ENCODE measurements around the gene SNRNP40. TPM values are rescaled to one million over a fixed set of nuclear protein-coding genes. Genes with fewer than 3 reads are reported as not detected.

The SNRNP40 gene
- total RNA-seq, 4 donors from 2014 or later = 20.2 to 154 (median 32.3) TPM

- DNase-seq = no peak
- Histone ChIP-seq H3K9me3 (no peaks in the 10 kb centered on the region), H3K4me3 (no peak overlapping the region), H3K27me3 (no peaks in the 10 kb centered on the region), H3K4me1 (peaks cover 0 to 8% (median 4%) of the 10 kb centered on the region in 4 donors), H3K36me3 (no peaks in the 10 kb centered on the region), H3K27ac (no peak overlapping the region)
- intact Hi-C loops (cut with DNase I; ENCODE audit: low total_unique reads) = no loop called here
- in situ Hi-C loops (cut with MboI; ENCODE audit: low pct_ligation_motif_present in 1 of 4, low pct_unique_long_range_greater_than_20kb in 1 of 4, low sequenced_read_pairs in 3 of 4) = no loop called here
- no peak for TF ChIP-seq EP300 (IDR thresholded peaks at IDR 0.05; ENCODE audit: low read depth)
- no peak for TF ChIP-seq POLR2A (IDR thresholded peaks at IDR 0.05)
- TF ChIP-seq POLR2AphosphoS5 (IDR thresholded peaks at IDR 0.05) = no peak
- no peak for TF ChIP-seq CTCF (IDR thresholded peaks at IDR 0.05)
Measured at GRCh38 chr1:31228986-31229385, 67.6 kb downstream of the SNRNP40 start.

- Histone ChIP-seq H3K27me3 (no peaks in the 10 kb centered on the region), H3K4me3 (no peak overlapping the region), H3K36me3 (no peaks in the 10 kb centered on the region), H3K27ac (no peak overlapping the region), H3K4me1 (peaks cover 0 to 15% (median 7%) of the 10 kb centered on the region in 4 donors), H3K9me3 (no peaks in the 10 kb centered on the region)
- WGBS, 2 donors (ENCODE audit: low coverage in 1 of 2) = 56% methylated on average over 5 of the region's 5 CpGs; no CpG with 5 or more reads in 1 of the 2 donors
- in situ Hi-C loops (cut with MboI; ENCODE audit: low pct_ligation_motif_present in 1 of 4, low pct_unique_long_range_greater_than_20kb in 1 of 4, low sequenced_read_pairs in 3 of 4) = no loop called here
- intact Hi-C loops (cut with DNase I; ENCODE audit: low total_unique reads) = no loop called here
- no peak for TF ChIP-seq EP300 (IDR thresholded peaks at IDR 0.05; ENCODE audit: low read depth)
- no peak for TF ChIP-seq CTCF (IDR thresholded peaks at IDR 0.05)
- no peak for TF ChIP-seq POLR2AphosphoS5 (IDR thresholded peaks at IDR 0.05)
- TF ChIP-seq POLR2A (IDR thresholded peaks at IDR 0.05) = no peak
- no peak for DNase-seq
Measured at GRCh38 chr1:31227891-31228568, 68.6 kb downstream of the SNRNP40 start.

- DNase-seq = peak; percentile 27
- in situ Hi-C loops (cut with MboI; ENCODE audit: low pct_ligation_motif_present in 1 of 4, low pct_unique_long_range_greater_than_20kb in 1 of 4, low sequenced_read_pairs in 3 of 4) = no loop called here
- Histone ChIP-seq H3K27ac (peak overlapping the region in 1 of 4 donors; percentile 26), H3K36me3 (no peaks in the 10 kb centered on the region), H3K27me3 (no peaks in the 10 kb centered on the region), H3K4me3 (no peak overlapping the region), H3K9me3 (no peaks in the 10 kb centered on the region), H3K4me1 (peaks cover 0 to 15% (median 7%) of the 10 kb centered on the region in 4 donors)
- intact Hi-C loops (cut with DNase I; ENCODE audit: low total_unique reads) = no loop called here
- WGBS, 2 donors (ENCODE audit: low coverage in 1 of 2) = 15 to 27% methylated on average over 6 to 9 of the region's 9 CpGs
- TF ChIP-seq EP300 (IDR thresholded peaks at IDR 0.05; ENCODE audit: low read depth) (no peak), POLR2AphosphoS5 (IDR thresholded peaks at IDR 0.05) (no peak), CTCF (IDR thresholded peaks at IDR 0.05) (no peak), POLR2A (IDR thresholded peaks at IDR 0.05) (no peak)
Measured at GRCh38 chr1:31224068-31224467, 72.5 kb downstream of the SNRNP40 start.

GRCh38 chr1:31222176-31222575, 74.4 kb downstream of the SNRNP40 start:
- Histone ChIP-seq H3K27me3 (no peaks in the 10 kb centered on the region), H3K36me3 (no peaks in the 10 kb centered on the region), H3K4me3 (no peak overlapping the region), H3K9me3 (no peaks in the 10 kb centered on the region), H3K27ac (no peak overlapping the region), H3K4me1 (peaks cover 0 to 15% (median 7%) of the 10 kb centered on the region in 4 donors)
- intact Hi-C loops (cut with DNase I; ENCODE audit: low total_unique reads) = no loop called here
- in situ Hi-C loops (cut with MboI; ENCODE audit: low pct_ligation_motif_present in 1 of 4, low pct_unique_long_range_greater_than_20kb in 1 of 4, low sequenced_read_pairs in 3 of 4) = no loop called here
- TF ChIP-seq CTCF (IDR thresholded peaks at IDR 0.05) = no peak
- TF ChIP-seq POLR2AphosphoS5 (IDR thresholded peaks at IDR 0.05) = no peak
- TF ChIP-seq POLR2A (IDR thresholded peaks at IDR 0.05) = no peak
- TF ChIP-seq EP300 (IDR thresholded peaks at IDR 0.05; ENCODE audit: low read depth) = no peak
- WGBS, 2 donors (ENCODE audit: low coverage in 1 of 2) = 60 to 84% methylated on average over 1 to 3 of the region's 3 CpGs
- no peak for DNase-seq
